GM18498 (cell line): ENCODE results near the gene PCDHB13.
"Not testable (repeated sequence)": the region's sequence is repeated elsewhere in the genome, so short reads cannot be mapped to it uniquely, and the experiment has no call there.

ENCODE experiments used
- ATAC-seq: cut with Tn5 transposase; IDR thresholded peaks from one replicate; pipeline ENCODE4 v1.9.1; 2021; ENCODE audit warnings: mild to moderate bottlenecking, moderate library complexity; ENCODE audit not compliant: unreplicated experiment

Gene PCDHB13

GRCh38 chr5:141201126-141201525, 12.6 kb upstream of the PCDHB13 start:
- ATAC-seq = not testable (repeated sequence)

GRCh38 chr5:141201646-141202045, 12.1 kb upstream of the PCDHB13 start:
- ATAC-seq = not testable (repeated sequence)

GRCh38 chr5:141208478-141208877, 5.2 kb upstream of the PCDHB13 start, which contains the start of gene PCDHB12:
TSS of gene PCDHB12 (plus strand) at chr5:141208719. CDS start at chr5:141208908, 189 bp downstream.
- no peak for ATAC-seq

DNA sequence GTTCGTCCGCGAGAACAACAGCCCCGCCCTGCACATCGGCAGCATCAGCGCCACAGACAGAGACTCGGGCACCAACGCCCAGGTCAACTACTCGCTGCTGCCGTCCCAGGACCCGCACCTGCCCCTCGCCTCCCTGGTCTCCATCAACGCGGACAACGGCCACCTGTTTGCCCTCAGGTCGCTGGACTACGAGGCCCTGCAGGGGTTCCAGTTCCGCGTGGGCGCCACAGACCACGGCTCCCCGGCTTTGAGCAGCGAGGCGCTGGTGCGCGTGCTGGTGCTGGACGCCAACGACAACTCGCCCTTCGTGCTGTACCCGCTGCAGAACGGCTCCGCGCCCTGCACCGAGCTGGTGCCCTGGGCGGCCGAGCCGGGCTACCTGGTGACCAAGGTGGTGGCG, 3.4 kb upstream of the PCDHB13 start:
- not testable (repeated sequence) for ATAC-seq

DNA sequence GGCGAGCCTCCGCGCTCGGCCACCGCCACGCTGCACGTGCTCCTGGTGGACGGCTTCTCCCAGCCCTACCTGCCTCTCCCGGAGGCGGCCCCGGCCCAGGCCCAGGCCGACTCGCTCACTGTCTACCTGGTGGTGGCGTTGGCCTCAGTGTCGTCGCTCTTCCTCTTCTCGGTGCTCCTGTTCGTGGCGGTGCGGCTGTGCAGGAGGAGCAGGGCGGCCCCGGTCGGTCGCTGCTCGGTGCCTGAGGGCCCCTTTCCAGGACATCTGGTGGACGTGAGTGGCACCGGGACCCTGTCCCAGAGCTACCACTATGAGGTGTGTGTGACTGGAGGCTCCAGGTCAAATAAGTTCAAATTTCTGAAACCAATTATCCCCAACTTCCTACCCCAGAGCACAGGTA, 2.9 kb upstream of the PCDHB13 start:
- ATAC-seq = not testable (repeated sequence)

- ATAC-seq = not testable (repeated sequence)
Observed at GRCh38 chr5:141214583-141214982, 864 bp downstream of the PCDHB13 start.

DNA sequence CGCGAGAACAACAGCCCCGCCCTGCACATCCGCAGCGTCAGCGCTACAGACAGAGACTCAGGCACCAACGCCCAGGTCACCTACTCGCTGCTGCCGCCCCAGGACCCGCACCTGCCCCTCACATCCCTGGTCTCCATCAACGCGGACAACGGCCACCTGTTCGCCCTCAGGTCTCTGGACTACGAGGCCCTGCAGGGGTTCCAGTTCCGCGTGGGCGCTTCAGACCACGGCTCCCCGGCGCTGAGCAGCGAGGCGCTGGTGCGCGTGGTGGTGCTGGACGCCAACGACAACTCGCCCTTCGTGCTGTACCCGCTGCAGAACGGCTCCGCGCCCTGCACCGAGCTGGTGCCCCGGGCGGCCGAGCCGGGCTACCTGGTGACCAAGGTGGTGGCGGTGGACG, 1.8 kb downstream of the PCDHB13 start:
- ATAC-seq = not testable (repeated sequence)

GRCh38 chr5:141216035-141216434, 2.3 kb downstream of the PCDHB13 start:
- ATAC-seq = not testable (repeated sequence)

- ATAC-seq = no peak
Observed at GRCh38 chr5:141223112-141223783, 9.5 kb downstream of the PCDHB13 start, which contains the start of gene PCDHB14. TSS of gene PCDHB14 (plus strand) at chr5:141223343. CDS start at chr5:141223506, 163 bp downstream.

DNA sequence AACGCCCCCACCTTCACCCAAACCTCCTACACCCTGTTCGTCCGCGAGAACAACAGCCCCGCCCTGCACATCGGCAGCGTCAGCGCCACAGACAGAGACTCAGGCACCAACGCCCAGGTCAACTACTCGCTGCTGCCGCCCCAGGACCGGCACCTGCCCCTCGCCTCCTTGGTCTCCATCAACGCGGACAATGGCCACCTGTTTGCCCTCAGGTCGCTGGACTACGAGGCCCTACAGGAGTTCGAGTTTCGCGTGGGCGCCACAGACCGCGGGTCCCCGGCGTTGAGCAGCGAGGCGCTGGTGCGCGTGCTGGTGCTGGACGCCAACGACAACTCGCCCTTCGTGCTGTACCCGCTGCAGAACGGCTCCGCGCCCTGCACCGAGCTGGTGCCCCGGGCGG, 11.1 kb downstream of the PCDHB13 start:
- ATAC-seq = not testable (repeated sequence)

DNA sequence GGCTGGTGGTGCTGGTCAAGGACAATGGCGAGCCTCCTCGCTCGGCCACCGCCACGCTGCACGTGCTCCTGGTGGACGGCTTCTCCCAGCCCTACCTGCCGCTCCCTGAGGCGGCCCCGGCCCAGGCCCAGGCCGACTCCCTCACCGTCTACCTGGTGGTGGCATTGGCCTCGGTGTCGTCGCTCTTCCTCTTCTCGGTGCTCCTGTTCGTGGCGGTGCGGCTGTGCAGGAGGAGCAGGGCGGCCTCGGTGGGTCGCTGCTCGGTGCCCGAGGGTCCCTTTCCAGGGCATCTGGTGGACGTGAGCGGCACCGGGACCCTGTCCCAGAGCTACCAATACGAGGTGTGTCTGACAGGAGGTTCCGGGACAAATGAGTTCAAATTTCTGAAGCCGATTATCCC, 11.7 kb downstream of the PCDHB13 start:
- not testable (repeated sequence) for ATAC-seq

GRCh38 chr5:141234109-141234667, 20.5 kb downstream of the PCDHB13 start:
- ATAC-seq = no peak

DNA sequence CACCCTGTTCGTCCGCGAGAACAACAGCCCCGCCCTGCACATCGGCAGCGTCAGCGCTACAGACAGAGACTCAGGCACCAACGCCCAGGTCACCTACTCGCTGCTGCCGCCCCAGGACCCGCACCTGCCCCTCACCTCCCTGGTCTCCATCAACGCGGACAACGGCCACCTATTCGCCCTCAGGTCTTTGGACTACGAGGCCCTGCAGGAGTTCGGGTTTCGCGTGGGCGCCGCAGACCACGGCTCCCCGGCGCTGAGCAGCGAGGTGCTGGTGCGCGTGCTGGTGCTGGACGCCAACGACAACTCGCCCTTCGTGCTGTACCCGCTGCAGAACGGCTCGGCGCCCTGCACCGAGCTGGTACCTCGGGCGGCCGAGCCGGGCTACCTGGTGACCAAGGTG, 22.2 kb downstream of the PCDHB13 start:
- not testable (repeated sequence) for ATAC-seq

DNA sequence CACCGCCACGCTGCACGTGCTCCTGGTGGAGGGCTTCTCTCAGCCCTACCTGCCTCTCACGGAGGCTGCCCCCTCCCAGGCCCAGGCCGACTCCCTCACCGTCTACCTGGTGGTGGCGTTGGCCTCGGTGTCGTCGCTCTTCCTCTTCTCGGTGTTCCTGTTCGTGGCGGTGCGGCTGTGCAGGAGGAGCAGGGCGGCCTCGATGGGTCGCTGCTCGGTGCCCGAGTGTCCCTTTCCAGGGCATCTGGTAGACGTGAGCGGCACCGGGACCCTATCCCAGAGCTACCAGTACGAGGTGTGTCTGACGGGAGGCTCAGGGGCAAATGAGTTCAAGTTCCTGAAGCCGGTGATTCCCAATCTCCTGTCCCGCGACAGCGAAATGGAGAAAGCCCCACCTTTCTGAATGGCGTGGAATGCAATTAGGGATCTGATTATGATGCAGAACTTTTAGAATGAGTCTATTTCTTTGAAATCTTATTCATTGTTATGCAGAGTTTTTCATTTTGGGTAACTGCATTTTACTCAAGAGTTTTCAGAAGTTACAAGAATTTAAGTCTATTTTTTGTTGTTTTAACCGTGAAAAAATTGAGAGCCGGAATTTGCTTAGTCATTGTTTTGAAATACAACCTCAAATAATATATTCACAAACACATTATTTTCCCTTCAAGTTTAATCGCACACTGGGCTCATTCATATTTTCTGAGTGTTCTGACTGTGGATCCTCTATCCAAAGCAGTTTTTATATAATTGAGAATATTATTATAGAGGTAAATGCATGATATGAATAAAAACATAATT, 23.0 kb downstream of the PCDHB13 start:
- no peak for ATAC-seq

- no peak for ATAC-seq
Observed at GRCh38 chr5:141241496-141241895, 27.8 kb downstream of the PCDHB13 start.

GRCh38 chr5:141245250-141245717, 31.6 kb downstream of the PCDHB13 start, which contains the start of gene PCDHB15:
TSS of gene PCDHB15 (plus strand) at chr5:141245395. CDS start at chr5:141245579, 184 bp downstream.
- ATAC-seq = no peak

DNA sequence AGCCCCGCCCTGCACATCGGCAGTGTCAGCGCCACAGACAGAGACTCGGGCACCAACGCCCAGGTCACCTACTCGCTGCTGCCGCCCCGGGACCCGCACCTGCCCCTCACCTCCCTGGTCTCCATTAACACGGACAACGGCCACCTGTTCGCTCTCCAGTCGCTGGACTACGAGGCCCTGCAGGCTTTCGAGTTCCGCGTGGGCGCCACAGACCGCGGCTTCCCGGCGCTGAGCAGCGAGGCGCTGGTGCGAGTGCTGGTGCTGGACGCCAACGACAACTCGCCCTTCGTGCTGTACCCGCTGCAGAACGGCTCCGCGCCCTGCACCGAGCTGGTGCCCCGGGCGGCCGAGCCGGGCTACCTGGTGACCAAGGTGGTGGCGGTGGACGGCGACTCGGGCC, 33.3 kb downstream of the PCDHB13 start:
- not testable (repeated sequence) for ATAC-seq

DNA sequence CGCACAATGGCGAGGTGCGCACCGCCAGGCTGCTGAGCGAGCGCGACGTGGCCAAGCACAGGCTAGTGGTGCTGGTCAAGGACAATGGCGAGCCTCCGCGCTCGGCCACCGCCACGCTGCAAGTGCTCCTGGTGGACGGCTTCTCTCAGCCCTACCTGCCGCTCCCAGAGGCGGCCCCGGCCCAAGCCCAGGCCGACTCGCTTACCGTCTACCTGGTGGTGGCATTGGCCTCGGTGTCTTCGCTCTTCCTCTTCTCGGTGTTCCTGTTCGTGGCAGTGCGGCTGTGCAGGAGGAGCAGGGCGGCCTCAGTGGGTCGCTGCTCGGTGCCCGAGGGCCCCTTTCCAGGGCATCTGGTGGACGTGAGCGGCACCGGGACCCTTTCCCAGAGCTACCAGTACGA, 33.7 kb downstream of the PCDHB13 start:
- ATAC-seq = not testable (repeated sequence)

DNA sequence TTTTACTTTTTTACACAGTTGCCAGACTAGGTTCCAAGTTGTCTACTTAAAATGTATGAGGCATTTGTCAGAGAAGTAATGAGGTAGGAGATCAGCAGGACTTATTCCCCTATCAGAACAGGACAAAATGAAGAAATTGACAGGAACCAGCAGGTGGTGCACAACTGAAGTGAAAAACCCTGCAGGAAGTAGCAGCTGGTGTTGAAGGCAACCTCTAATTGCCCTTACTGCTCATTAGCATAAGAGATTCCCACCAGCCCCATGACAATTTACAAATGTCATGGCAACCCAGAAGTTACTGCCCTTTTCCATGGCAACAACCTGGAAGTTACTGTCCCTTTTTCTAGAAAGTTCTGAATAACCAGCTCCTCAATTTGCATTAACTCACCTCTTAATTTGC, 36.9 kb downstream of the PCDHB13 start:
- no peak for ATAC-seq

DNA sequence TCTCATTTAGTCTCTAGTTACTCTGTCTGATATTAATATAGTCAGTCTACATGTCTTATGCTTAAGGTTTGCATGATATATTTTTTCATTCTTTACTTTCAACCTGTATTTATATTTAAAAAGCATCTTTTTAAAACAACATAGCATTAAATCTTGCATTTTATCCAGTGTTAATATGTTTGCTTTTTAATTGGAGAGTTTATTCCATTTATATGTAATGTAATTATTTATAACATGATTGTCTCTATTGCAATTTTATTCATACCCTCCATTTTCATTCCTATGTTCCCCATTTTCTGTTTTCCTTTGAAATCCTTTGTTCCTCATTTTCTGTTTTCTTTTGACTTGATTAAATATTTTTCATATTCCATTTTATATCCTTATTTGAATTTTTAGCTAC, 44.7 kb downstream of the PCDHB13 start:
- no peak for ATAC-seq

GRCh38 chr5:141258948-141259347, 45.2 kb downstream of the PCDHB13 start:
- ATAC-seq = no peak
